HT-29 (cell line): Measurements from ENCODE around the gene TNS2. TPM values are rescaled to one million over a fixed set of nuclear protein-coding genes. Genes with fewer than 3 reads are reported as not detected.
"Not testable (repeated sequence)": the region's sequence is repeated elsewhere in the genome, so short reads cannot be mapped to it uniquely, and the experiment has no call there.

Experiments
- DNase-seq: peaks from one replicate; pipeline ENCODE4 v3.0.0-alpha.2; 2015; ENCODE audit warnings: low spot score
- total RNA-seq: library from RNA; depleted of rRNA; stranded (reverse); fragments of >200 nt; shearing (Covaris generic); gene quantifications from 2 replicates; pipeline ENCODE4 v1.2.3, GENCODE V29; 2014

Gene TNS2
- total RNA-seq, 1 experiment from 2014 or later, result 71.9 TPM

GRCh38 chr12:53094796-53095595 is 45.1 kb downstream of the TNS2 start:
- DNase-seq, result not testable (repeated sequence)

- DNase-seq, result not testable (repeated sequence)
Measured at GRCh38 chr12:53095596-53095895, 45.7 kb downstream of the TNS2 start.

GRCh38 chr12:53096089-53096741 is 46.4 kb downstream of the TNS2 start:
- no peak for DNase-seq

GRCh38 chr12:53096759-53097158 is 46.9 kb downstream of the TNS2 start:
- no peak for DNase-seq

- DNase-seq, result no peak
Measured at GRCh38 chr12:53097207-53097563, 47.3 kb downstream of the TNS2 start.

- DNase-seq, result peak; percentile 61
Measured at GRCh38 chr12:53097564-53098353, 47.9 kb downstream of the TNS2 start, which contains the start of gene IGFBP6. IGFBP6 (plus strand) TSS chr12:53097667; CDS start chr12:53097718, 51 bp downstream.

- DNase-seq, result peak; percentile 69
Measured at GRCh38 chr12:53098354-53098981, 48.6 kb downstream of the TNS2 start.

GRCh38 chr12:53099071-53099882 is 49.4 kb downstream of the TNS2 start:
- DNase-seq, result peak; percentile 95

- no peak for DNase-seq
Measured at GRCh38 chr12:53100466-53101151, 50.7 kb downstream of the TNS2 start.

GRCh38 chr12:53101266-53101665 is 51.4 kb downstream of the TNS2 start:
- no peak for DNase-seq

GRCh38 chr12:53101931-53102781 is 52.3 kb downstream of the TNS2 start:
- no peak for DNase-seq

- DNase-seq, result peak; percentile 14
Measured at GRCh38 chr12:53102883-53103807, 53.3 kb downstream of the TNS2 start, which contains the start of gene SOAT2. SOAT2 (plus strand) TSS chr12:53103486; CDS start chr12:53103578, 92 bp downstream.

GRCh38 chr12:53103860-53104305 is 54.0 kb downstream of the TNS2 start:
- no peak for DNase-seq

GRCh38 chr12:53105256-53105655 is 55.4 kb downstream of the TNS2 start:
- no peak for DNase-seq

GRCh38 chr12:53105712-53106439 is 56.0 kb downstream of the TNS2 start:
- DNase-seq, result no peak

GRCh38 chr12:53107122-53107521 is 57.3 kb downstream of the TNS2 start:
- DNase-seq, result no peak

- not testable (repeated sequence) for DNase-seq
Measured at GRCh38 chr12:53112431-53112830, 62.6 kb downstream of the TNS2 start.
